HG02852 (cell line): ENCODE results near the gene THOC3.
"Not testable (repeated sequence)": the region's sequence is repeated elsewhere in the genome, so short reads cannot be mapped to it uniquely, and the experiment has no call there.

Experiments
- ATAC-seq: cut with Tn5 transposase; IDR thresholded peaks from one replicate; pipeline ENCODE4 v1.9.1; 2021; ENCODE audit warnings: mild to moderate bottlenecking, moderate library complexity; ENCODE audit not compliant: unreplicated experiment

Gene THOC3

DNA sequence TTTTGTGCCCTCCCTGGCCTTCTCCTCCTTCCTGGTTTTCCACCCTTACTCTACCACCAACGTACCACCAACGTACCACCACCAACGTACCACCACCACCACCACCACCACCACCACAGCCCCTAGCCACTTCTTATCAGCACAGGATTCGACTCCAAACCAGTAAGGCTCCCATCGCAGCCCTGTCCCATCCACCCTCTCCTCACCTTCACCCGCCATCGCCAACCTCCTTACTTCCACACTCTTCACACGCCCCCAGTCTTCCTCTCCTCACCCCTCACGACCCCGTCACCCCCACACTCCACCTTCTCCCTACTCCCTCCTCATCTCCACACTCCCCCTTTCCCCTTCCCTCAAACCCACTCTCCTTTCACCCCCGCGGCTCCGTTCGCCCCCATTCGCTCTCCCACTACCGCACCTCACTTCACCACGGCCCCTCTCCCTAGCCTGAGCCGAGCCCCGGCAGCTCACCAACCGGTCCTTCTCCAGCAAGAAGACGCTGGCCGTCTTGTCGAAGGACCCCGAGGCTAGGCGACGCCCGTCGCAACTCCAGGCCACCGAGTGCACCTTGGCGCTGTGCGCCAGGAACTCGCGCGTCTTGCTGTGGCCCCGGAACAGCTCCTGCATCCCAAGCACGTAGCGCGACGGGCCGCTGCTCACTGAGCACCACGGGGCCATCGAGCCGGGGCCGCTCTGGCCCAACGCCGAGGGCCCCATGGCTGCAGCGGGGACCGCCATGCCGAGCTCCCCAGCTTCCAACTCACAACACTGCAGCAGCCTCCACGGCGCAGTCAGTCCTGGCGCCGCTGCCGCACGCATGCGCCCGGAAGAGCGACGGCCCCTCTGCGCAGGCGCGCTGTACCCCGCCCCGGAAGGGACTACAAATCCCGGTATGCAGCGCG, at the start of gene THOC3:
TSS of gene THOC3 (minus strand) at position 845 of the 902 bp plus-strand sequence. CDS start at position 738, 107 bp downstream.
- ATAC-seq = peak; percentile 94

- ATAC-seq = not testable (repeated sequence)
Measured at GRCh38 chr5:176017324-176017723, 49.2 kb upstream of the THOC3 start.

DNA sequence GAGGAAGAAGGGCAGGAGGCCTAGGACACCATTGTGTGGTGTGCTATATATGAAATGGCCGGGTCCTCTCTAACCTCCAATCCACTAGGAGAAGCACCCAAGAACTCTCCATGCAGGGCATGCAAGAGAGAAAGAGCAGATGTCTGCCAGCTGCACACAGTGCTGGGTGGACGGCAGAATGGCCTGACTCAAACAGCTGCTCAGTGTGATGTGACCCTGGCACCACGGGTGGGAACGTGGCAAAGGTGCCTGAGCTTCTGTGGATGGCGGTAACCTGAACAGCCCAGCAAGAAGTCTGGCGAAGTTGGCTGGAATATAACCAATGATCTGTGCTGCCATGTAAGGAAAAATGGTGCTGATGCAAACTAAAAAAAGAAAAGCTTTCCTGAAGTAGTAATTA, 46.2 kb upstream of the THOC3 start:
- ATAC-seq = not testable (repeated sequence)

- ATAC-seq = not testable (repeated sequence)
Measured at GRCh38 chr5:176011088-176011487, 43.0 kb upstream of the THOC3 start.

DNA sequence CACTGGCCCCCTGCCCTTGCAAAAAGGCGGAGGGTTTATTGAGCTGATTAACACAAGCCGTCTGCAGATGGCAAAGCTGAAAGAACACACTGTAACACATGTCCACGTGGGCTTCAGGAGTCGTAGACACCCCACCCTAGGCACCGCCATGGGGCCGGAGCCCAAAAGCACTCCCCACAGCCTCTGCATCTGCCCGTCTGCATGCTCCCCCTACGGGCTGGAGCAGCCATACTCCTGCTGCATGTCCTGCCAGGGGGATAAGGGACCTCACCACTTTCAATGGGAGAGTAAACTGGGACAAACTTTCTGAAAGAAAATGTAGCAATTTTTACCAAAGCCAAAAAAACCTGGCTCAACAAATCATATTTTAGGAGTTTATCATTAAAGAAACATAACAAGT, 42.1 kb upstream of the THOC3 start:
- not testable (repeated sequence) for ATAC-seq

GRCh38 chr5:176007220-176007619, 39.1 kb upstream of the THOC3 start:
- not testable (repeated sequence) for ATAC-seq

DNA sequence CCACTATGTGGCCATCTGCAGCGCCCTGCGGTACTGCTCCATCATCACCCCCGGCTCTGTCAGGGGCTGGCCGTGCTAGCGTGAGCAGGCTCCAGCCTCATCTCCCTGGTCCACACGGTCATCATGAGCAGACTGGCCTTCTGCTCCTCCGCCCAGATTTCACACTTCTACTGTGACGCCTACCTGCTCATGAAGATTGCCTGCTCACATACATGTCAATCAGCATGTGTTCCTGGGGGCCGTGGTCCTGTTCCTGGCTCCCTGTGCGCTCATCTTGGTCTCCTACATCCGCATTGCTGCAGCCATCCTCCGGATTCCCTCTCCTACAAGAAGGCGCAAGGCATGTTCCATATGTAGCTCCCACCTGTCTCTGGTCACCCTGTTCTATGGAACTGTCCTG, 38.7 kb upstream of the THOC3 start:
- not testable (repeated sequence) for ATAC-seq

- ATAC-seq = not testable (repeated sequence)
Measured at GRCh38 chr5:175997979-175998378, 29.9 kb upstream of the THOC3 start.

- not testable (repeated sequence) for ATAC-seq
Measured at GRCh38 chr5:175997495-175997894, 29.4 kb upstream of the THOC3 start.

GRCh38 chr5:175996791-175997190, 28.7 kb upstream of the THOC3 start:
- not testable (repeated sequence) for ATAC-seq

DNA sequence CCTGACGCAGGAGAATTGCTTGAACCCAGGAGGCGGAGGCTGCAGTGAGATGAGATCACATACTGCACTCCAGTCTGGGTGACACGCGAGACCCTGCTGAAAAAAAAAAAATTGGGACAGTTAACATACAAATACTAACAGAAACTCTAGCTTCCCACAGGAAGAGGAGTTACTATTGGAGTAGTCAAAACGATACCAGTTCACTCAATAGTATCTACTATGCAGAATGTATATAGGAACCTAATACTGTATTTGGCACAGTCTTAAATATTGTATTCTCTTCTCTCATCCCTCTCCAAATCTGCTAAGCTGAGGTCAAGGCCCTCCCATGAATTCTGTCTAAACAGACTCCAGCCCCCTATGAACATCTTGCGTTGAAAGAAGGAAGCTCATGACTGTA, 27.4 kb upstream of the THOC3 start:
- ATAC-seq = not testable (repeated sequence)

DNA sequence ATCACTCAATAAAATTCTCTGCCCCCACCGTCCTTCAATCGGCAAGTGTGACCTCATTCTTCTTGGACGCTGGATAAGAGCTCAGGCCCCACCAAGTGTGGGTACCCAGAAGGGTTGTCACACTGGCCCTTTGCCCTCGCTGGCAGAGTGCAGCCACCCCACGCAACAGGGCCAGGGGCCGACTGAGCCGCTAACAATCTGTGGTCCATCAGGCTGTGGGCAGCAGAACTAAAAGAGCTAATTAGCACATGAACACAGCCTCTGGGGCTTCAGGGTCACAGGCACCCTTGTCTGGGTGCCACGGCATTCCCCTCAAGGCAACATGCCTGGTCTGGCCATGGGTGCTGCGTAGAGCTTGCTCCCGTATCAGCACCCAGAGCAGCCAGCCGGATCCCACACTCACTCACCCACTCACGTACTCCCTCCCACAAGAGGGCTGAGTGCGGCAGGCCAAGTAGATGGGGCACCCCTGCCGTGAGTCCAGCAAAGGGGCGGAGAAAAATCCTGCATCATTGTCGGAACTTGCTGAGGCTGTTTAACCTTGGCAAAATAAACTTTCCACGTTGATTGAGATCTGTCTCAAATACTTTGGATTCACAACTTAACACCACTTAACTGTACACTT, 11.4 kb upstream of the THOC3 start:
- not testable (repeated sequence) for ATAC-seq

DNA sequence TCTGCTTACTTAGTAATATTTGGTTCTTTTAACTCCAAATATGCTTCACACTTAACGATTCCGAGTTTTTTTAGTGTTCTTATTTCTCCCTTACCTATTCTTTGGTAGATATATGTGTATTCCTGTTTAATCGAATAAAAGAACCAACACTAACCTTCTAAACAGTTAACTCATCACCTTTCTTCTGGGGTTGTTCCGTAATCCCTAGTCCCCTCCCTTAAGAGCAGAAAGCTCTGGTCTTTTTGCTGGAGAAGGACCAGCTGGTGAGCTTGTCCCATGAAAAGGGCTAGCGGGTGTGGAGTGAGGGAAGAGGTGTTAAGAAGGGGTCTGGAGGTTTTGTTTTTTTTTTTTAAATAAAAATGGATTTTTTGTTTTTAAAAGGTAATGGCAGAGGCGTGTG, 266 bp upstream of the THOC3 start:
- ATAC-seq = peak; percentile 39

DNA sequence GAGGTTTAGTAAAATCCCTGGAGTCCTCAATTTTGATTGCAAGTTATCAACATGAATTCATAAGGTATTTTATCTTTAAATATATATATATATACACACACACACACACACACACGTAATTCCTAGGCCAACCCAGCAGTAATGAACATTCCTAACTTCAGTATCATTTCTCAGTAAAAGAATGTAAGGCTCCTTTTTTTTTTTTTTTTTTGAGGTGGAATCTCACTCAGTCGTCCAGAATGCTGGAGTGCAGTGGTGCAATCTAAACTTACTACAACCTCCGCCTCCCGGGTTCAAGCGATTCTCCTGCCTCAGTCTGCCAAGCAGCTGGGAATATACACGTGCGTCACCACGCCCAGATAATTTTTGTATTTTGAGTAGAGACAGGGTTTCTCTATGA, 5.8 kb downstream of the THOC3 start:
- ATAC-seq = not testable (repeated sequence)

DNA sequence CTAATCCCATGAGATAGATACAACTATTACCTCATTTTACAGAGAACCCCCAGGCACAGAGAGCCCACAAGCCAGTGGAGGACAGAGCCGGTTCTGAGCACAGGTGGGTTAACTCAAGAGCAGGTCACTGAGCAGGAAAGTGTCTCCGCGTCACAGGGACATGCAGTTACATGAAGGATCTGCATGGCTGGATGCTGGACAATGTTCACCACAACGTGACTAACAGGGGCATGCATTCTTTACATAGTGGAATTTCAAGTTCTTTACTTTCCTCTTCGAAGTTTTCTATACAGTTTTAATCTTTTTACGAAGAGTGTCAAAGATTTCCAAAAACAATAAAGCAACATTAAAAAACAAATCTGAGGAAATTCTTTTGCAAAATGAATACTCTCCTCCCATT, 7.9 kb downstream of the THOC3 start:
- ATAC-seq = not testable (repeated sequence)

DNA sequence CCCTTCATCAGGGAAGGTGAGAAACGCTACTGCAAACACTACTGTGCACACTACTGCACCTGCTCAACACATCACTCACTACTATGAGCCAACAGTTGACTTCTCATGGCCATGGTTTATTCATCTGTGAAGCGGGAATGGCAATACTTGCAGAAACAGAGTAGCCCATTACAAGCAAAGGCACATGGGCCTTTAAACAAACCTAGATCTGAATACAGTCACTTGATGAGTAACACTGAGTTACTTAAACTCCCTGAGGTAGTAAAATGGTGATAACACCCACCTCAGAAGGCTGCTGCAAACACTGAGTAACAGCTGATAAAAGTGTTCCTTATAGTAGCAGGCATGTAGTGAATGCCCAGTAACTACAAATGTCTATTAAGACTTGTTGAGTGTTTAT, 9.6 kb downstream of the THOC3 start:
- not testable (repeated sequence) for ATAC-seq

GRCh38 chr5:175954107-175954506, 14.0 kb downstream of the THOC3 start:
- ATAC-seq = not testable (repeated sequence)

DNA sequence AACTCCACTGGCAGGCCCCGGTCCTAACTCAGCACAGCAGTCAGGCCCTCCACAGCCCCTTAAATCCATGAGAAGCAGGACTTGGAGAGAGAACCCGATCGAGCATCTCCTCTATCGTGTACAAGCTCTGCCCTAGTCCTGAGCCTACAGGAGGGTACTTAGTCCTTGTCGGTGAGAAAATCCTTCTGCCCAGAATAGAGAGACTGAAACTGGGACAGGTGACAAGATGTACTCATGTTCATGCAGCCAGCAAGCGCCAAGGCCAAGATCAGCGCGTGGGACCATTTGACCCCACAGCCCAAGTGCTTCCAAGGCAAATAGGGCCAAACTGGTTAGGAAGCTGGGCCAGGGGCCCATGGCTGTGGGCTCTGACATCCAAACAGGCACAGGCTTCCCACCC, 15.3 kb downstream of the THOC3 start:
- ATAC-seq = not testable (repeated sequence)

DNA sequence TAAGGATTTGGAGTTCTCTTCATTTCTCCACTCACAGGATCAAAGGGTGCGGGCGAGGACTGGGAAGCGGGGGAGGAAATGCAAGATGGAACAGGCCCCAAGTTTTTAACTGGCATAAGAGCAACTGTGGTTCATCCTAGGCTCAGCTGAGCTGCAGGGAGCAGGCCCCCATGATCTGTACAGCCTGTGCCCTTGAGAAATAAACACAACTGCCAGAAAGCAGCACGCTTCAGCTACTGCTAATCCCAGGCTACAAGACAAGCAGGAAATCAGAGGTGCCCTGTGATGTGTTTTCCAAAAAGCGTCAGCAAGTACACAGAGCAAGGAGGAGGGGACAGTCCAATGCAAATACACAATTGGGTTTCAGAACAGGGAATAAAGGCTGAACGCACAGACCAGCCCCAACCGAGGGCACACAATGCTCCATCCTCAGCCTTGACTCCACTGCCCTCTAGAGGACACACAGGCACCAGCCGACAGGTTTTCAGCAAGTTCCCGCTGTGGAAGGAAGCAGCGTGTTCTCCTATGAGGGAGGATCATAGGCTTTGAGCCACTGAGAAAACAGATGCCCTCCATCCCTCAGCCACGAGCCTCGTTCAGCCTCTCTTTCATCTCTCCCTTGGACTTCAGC, 16.7 kb downstream of the THOC3 start:
- peak; percentile 71 for ATAC-seq

- not testable (repeated sequence) for ATAC-seq
Measured at GRCh38 chr5:175948329-175949108, 19.6 kb downstream of the THOC3 start.

GRCh38 chr5:175943253-175943652, 24.9 kb downstream of the THOC3 start:
- not testable (repeated sequence) for ATAC-seq
